NB4 (cell line): ENCODE data around the gene OR2T4.

Source experiments
- DNase-seq: peaks from one replicate; pipeline ENCODE4 v3.0.0; 2010; ENCODE audit warnings: low read depth
- H3K4me3 ChIP-seq: one replicate; pipeline ENCODE4 v1.5.1; 2011; ENCODE audit warnings: mild to moderate bottlenecking, low read depth, low read length, moderate library complexity
- MYC ChIP-seq: IDR thresholded peaks from 2 replicates; pipeline ENCODE4 v1.6.1; 2011; ENCODE audit warnings: low read depth, low read length
- POLR2A ChIP-seq: IDR thresholded peaks from 2 replicates; pipeline ENCODE4 v1.6.1; 2011; ENCODE audit warnings: mild to moderate bottlenecking; ENCODE audit not compliant: insufficient read length; ENCODE audit errors: extremely low read depth
- TF ChIP-seq, protein P1 (sequence below): IDR thresholded peaks from one replicate; pipeline ENCODE4 v1.5.1; 2012; ENCODE audit warnings: low read depth, low read length
- TF ChIP-seq, protein P2 (sequence below): IDR thresholded peaks from 2 replicates; pipeline ENCODE4 v1.6.1; 2011; ENCODE audit warnings: low read depth, low read length

Gene OR2T4

DNA sequence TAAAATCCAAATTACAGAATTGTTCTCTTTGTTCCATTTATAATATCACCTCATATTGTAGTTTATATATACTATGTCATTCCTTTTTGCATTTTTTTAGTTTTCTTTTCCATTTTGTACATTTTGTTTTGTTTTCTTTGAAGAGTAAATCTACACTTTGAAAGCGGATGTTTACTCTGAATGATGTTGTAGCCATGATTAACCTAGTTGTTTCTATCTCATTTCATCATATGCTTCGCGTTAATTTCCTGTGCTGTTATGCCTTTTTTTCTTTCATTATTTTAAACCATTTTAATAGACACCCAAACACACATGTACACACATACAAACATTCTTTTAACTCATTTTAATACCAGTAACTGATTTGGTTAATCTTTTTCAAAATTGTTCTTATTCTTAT, 19.4 kb downstream of the OR2T4 start:
- no peak overlapping the region for H3K4me3 ChIP-seq
- TF ChIP-seq, protein P1, sequence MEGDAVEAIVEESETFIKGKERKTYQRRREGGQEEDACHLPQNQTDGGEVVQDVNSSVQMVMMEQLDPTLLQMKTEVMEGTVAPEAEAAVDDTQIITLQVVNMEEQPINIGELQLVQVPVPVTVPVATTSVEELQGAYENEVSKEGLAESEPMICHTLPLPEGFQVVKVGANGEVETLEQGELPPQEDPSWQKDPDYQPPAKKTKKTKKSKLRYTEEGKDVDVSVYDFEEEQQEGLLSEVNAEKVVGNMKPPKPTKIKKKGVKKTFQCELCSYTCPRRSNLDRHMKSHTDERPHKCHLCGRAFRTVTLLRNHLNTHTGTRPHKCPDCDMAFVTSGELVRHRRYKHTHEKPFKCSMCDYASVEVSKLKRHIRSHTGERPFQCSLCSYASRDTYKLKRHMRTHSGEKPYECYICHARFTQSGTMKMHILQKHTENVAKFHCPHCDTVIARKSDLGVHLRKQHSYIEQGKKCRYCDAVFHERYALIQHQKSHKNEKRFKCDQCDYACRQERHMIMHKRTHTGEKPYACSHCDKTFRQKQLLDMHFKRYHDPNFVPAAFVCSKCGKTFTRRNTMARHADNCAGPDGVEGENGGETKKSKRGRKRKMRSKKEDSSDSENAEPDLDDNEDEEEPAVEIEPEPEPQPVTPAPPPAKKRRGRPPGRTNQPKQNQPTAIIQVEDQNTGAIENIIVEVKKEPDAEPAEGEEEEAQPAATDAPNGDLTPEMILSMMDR: no peak
- TF ChIP-seq MYC: no peak
- TF ChIP-seq, protein P2, sequence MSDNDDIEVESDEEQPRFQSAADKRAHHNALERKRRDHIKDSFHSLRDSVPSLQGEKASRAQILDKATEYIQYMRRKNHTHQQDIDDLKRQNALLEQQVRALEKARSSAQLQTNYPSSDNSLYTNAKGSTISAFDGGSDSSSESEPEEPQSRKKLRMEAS: no peak
- TF ChIP-seq POLR2A: no peak
- no peak for DNase-seq

DNA sequence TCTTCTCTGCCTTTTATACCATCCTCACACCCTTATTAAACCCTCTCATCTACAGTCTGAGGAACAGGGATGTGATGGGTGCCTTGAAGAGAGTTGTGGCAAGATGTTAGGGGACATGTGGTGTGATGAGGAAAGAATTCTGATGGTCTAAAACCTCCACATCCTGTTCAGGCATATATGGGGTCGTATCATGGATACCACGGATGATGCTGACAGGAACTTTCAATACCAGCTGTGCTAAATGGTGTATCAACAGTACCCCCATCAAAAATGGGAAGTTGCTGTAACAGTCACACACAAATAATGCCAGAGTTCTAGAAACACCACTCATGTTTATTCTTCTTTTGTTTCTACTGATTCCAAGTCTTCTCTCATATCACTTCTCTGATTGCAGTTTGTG, 27.0 kb downstream of the OR2T4 start:
- TF ChIP-seq MYC: no peak
- TF ChIP-seq, protein P1: no peak
- TF ChIP-seq, protein P2: no peak
- TF ChIP-seq POLR2A: no peak
- no peak for DNase-seq

DNA sequence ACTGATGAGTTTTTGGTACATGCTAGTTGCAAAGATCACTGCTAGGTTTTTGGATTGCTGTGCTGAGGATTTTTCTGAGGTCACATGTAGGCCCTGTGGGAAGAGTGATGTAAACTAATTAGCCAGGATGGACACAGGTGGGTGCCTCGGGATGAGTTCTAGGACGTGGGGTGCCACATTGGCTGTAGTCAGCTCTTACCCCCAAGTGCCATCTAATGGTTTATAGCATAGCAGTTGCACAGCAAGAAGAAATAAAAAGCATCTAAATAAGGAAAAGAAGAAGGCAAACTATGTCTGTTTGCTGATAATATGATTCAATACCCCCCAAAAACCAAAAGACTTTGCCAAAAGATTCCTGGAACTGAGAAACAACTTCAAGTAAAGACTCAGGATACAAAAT, 31.6 kb downstream of the OR2T4 start:
- DNase-seq: no peak
- H3K4me3 ChIP-seq: no peak overlapping the region
- TF ChIP-seq MYC: no peak
- TF ChIP-seq, protein P2: no peak
- TF ChIP-seq, protein P1: no peak

More for the DNA sequence above, 27.0 kb downstream of the OR2T4 start:
- H3K4me3 ChIP-seq: no peak overlapping the region

DNA sequence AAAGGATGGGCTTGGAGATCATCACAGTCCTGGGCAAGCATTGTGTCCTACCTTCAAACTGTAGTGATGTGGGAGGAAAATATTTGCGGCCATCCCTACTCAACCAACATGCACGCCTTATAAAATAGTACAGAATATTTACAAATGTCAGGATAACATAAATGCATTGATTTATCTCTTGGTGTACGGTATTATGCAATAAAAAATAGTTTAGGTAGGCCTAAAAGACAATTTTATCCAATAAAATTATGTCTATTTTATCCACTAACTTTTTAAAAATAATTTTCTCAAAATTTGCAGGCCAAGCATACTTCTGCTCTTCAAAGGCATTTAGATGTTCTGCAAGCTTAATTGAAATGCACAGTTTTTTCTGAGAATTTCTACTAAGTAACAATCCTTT, 41.3 kb downstream of the OR2T4 start, which contains the start of gene OR2T1:
TSS of gene OR2T1 (plus strand) at position 301 of the 400 bp plus-strand sequence. CDS start 3,100 bp downstream, outside the sequence.
- DNase-seq: no peak
- no peak within 1 kb of the TSS for H3K4me3 ChIP-seq
- TF ChIP-seq MYC (no peak), POLR2A (no peak)

DNA sequence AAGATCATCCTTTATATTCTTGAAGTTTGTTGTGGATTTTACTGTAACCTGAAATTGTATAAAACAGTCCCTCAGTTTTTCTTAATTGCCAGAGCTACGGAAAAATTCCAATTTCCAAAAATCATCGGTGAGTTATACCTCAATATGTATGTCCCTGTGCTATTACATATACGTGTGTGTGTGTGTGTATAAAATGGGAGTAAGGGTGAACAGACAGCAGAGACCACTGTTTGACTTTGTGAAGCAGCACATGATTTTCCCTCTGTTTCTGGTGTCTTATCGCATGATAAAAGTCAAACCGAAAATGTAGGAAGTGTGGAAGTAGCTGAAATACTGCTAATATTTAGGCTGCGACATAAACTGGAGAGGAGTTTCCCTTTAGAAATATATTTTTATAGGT, 42.6 kb downstream of the OR2T4 start:
- TF ChIP-seq POLR2A: no peak
- TF ChIP-seq, protein P2: no peak
- TF ChIP-seq, protein P1: peak; percentile 14
- TF ChIP-seq MYC: no peak
- DNase-seq: peak; percentile 17
- H3K4me3 ChIP-seq: no peak overlapping the region

DNA sequence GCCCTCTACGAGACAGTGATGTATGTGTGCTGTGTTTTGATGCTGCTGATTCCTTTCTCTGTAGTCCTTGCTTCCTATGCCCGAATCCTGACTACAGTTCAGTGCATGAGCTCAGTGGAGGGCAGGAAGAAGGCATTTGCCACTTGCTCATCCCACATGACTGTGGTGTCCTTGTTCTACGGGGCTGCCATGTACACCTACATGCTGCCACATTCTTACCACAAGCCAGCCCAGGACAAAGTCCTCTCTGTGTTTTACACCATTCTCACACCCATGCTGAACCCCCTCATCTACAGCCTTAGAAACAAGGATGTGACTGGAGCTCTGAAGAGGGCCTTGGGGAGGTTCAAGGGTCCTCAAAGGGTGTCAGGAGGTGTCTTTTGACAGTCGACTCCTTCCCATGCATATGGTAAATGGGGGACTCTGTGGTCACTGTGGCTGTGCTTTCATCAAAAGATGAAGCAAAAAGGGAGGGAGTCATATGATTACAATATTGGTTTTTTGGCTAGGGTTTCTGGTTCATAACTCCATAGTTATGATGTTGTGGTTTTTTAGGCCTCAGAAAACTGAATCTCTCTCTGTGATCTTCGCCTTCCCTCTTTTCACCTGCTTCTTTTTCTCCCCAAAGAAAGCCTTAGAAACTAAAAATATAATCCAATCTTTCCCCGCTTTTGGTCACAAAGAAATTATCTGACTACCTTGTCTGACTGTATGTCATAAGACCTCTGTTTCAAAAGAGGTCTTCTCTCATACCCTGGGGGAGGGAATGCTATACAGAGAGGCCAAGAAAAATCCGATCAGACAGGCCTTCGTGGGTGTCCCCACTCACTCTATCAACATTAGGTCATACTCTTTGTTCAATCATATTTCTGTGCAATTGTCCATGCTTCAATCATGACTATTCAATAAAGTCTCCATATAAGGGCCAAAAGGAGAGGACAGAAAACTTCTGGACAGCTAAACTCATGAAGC, 45.5 kb downstream of the OR2T4 start:
- no peak overlapping the region for H3K4me3 ChIP-seq
- DNase-seq: no peak
- TF ChIP-seq, protein P1: no peak
- TF ChIP-seq, protein P2: no peak
- no peak for TF ChIP-seq POLR2A
- TF ChIP-seq MYC: no peak
